GM19468 (cell line): ENCODE measurements around the gene GCSAM.
"Not testable (repeated sequence)": the region's sequence is repeated elsewhere in the genome, so short reads cannot be mapped to it uniquely, and the experiment has no call there.

Source experiments
- ATAC-seq: cut with Tn5 transposase; IDR thresholded peaks from one replicate; pipeline ENCODE4 v1.9.1; 2021; ENCODE audit warnings: mild to moderate bottlenecking, moderate library complexity, moderate number of reproducible peaks; ENCODE audit not compliant: unreplicated experiment; ENCODE audit errors: extremely low read depth

The GCSAM gene

GRCh38 chr3:112078125-112079083, 54.6 kb downstream of the GCSAM start:
- ATAC-seq = no peak

GRCh38 chr3:112074616-112075497, 58.2 kb downstream of the GCSAM start:
- ATAC-seq = peak; percentile 32

- ATAC-seq = no peak
Measured at GRCh38 chr3:112074006-112074405, 59.0 kb downstream of the GCSAM start.

- ATAC-seq = not testable (repeated sequence)
Measured at GRCh38 chr3:112072387-112073060, 60.5 kb downstream of the GCSAM start.
